H1 (cell line): Measurements from ENCODE around the gene POLR3E. TPM values are rescaled to one million over a fixed set of nuclear protein-coding genes. Genes with fewer than 3 reads are reported as not detected.

ENCODE experiments used
- EGR1 ChIP-seq: IDR thresholded peaks from 2 replicates; pipeline ENCODE4 v1.6.1; 2011; ENCODE audit warnings: low read depth, low read length, borderline replicate concordance
- NRF1 ChIP-seq: IDR thresholded peaks from 2 replicates; pipeline ENCODE4 v1.6.1; 2011; ENCODE audit warnings: mild to moderate bottlenecking, low read depth, low read length, improper control_type of control experiment
- RBBP5 ChIP-seq: IDR thresholded peaks from 2 replicates; pipeline ENCODE4 v1.7.1; 2012; ENCODE audit warnings: low read depth, mild to moderate bottlenecking, inconsistent platforms, low read length, moderate library complexity, borderline replicate concordance
- SIRT6 ChIP-seq: IDR thresholded peaks from one replicate; pipeline ENCODE4 v1.7.1; 2012; ENCODE audit warnings: low read length, inconsistent platforms
- USF2 ChIP-seq: IDR thresholded peaks from 2 replicates; pipeline ENCODE4 v1.6.1; 2011; ENCODE audit warnings: low read length, improper control_type of control experiment
- polyA plus RNA-seq, 7 experiments: library from polyadenylated mRNA; depleted of rRNA in 3 of 7; stranded (reverse) in 5 of 7; unstranded in 2 of 7; fragments of >200 nt in 5 of 7; fragments of 200-250 nt in 2 of 7; gene quantifications; 1 replicate in 5 of 7; 2 replicates in 1 of 7; 4 replicates in 1 of 7; pipeline versions ENCODE4 v1.2.1 to v1.2.3, GENCODE V29; 2011 to 2013; ENCODE audit warnings: missing spikeins in 2 of 7, mixed read lengths in 2 of 7
- total RNA-seq: library from RNA; stranded (reverse); fragmentation: NEBNext Ultra II Directional; extraction: Animal tissue kit (Norgen Biotek cat#: 25700); gene quantifications from 2 replicates; pipeline ENCODE4 v1.2.1, GENCODE V29; 2021

Gene POLR3E
- total and polyA plus RNA-seq, 2 of the 8 experiments (the other 6 are each of a cell fraction or from before 2014, with no cell fraction given), result 96.5 to 125 TPM

GRCh38 chr16:22272870-22273650 lies 24.1 kb upstream of the POLR3E start (continued):
- TF ChIP-seq USF2, result no peak
- no peak for TF ChIP-seq SIRT6
- TF ChIP-seq NRF1, result no peak
- TF ChIP-seq RBBP5, result no peak
- no peak for TF ChIP-seq EGR1
